ENCODE measurements around the gene UBE2I. TPM values are rescaled to one million over a fixed set of nuclear protein-coding genes. Genes with fewer than 3 reads are reported as not detected.

The UBE2I gene
- total RNA-seq, 1 donor from 2014 or later, result 86.6 TPM

DNA sequence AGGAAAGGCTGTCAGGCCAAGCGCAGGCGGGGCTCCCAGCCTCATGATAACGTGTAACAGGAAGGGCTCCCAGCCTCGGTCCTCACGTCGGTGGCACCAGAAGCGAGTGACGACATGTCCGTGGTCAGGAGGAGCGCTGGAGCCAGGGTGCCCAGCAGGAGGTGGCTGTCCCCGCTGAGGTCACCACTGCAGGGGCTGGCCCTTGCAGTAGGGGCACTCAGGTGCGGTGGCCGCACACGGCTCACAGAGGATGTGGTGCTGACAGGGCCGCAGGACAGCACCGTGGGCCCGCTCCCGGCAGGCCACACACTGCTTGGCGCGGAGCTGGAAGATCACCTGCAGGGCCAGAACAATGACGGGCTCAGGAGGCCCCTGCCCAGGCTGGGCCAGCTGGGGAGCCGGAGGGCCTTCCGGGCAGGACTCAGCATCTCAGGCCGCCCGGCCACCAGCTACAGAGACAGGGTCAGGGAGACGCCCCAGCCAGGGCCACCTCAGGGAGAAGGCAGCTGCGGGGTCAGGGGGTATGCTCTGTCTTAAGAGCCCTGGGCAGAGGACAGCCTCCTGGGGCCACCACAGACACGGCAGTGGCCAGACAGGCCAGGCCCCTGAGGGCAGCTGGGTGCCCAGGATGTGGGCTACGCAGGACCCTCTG lies 56.8 kb downstream of the UBE2I start:
- intact Hi-C loops (cut with DNase I), result no loop called here
- DNase-seq (ENCODE audit: low spot score), result no peak

DNA sequence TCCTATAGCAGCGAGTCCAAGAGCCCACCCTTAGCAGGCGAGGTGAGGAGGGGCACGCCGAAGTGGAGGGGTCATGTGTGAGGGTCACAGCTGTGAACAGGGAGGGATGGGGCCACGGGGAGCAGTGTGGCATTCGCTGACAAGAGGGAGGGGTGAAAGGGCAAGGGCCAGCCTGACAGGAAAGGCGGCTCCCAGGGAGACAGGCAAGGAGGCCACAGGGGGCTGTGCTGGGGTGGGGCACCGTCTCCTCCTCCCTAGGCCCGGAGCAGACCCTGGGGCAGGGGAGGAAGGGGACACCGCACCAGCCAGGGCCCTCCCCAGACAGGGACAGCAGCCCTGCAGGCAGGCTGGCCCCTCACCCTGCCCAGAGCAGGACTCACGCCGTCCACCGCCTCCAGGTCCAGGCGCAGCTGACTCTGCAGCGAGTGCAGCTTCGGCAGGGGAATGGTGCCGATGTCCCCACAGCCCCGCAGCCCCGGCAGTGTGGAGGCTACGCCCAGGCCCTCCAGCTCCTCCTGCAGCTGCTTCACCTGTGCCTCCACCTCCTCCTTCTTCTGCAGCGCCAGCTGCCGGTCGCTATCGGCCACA lies 57.4 kb downstream of the UBE2I start:
- no peak for DNase-seq (ENCODE audit: low spot score)
- intact Hi-C loops (cut with DNase I), result no loop called here

DNA sequence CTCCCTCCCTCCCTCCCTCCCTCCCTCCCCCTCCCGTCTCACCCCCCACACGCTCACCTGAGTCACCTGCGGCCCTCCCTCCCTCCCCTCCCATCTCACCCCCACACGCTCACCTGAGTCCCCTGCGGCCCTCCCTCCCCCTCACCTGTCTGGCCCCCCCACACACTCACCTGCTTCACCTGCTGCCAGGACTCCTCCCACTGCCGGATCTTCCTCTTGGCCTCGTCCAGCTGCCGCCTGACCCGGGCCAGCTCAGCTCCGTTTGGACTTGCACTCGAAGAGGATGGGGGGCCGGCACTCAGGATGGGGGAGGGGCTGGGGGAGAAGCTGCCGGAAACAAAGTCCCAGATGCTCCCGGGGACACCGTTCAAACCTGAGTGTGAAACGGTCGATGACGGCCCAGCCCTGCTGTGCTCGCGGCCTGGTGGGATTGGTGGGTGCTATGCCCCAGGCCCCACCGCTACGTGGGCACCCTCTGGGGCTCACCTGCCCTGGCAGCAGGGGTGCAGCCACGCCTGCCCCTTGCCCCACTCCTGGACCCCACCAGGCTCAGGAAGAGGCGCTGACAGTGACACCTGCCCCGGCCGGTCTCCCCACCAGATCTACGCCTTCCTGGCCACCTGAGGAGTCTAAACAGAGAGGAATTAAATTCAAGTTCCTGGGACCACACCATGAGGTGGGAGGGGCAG lies 58.2 kb downstream of the UBE2I start:
- no peak for DNase-seq (ENCODE audit: low spot score)
- intact Hi-C loops (cut with DNase I), result no loop called here

DNA sequence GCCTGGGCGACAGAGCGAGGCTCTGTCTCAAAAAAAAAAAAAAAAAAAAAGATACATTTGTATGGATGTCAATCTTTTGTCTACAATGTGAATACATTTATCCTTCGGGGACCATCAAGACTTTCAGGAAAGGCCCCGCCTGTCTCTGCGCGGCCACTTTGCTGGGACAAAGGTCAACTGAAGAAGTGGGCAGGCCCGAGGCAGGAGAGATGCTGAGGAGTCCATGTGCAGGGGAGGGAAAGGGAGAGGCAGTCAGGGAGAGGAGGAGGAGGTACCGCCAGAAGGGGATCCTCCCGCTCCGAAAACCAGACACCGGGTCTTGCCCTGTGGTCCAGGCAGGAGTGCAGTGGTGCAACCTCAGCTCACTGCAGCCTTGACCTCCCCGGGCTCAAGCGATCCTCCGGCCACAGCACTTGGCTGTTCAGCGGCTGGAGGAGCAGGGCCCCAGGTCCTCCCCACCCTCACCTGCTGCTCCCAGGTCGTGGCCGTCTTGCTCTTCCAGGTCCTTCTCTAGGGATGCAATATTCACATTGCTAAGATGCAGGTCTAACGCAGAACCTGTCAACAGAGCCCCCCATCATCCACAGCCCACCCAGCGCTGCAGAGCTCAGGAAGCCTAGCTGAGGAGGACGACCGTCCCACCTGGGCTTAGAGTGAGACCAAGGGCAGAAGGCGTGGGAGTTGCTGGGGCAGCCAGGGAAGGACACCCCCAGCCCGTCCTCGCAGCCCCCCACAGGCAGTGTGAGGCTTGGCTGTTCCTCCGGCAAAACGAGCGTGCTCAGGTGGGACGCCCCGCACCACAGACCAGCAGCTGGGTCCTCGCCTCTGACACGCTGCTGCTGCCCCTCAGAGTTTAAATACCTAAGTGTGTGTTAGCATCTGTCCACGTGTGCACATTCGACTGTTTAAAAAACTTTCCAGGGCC lies 61.9 kb downstream of the UBE2I start:
- DNase-seq (ENCODE audit: low spot score), result no peak
- intact Hi-C loops (cut with DNase I), result no loop called here

DNA sequence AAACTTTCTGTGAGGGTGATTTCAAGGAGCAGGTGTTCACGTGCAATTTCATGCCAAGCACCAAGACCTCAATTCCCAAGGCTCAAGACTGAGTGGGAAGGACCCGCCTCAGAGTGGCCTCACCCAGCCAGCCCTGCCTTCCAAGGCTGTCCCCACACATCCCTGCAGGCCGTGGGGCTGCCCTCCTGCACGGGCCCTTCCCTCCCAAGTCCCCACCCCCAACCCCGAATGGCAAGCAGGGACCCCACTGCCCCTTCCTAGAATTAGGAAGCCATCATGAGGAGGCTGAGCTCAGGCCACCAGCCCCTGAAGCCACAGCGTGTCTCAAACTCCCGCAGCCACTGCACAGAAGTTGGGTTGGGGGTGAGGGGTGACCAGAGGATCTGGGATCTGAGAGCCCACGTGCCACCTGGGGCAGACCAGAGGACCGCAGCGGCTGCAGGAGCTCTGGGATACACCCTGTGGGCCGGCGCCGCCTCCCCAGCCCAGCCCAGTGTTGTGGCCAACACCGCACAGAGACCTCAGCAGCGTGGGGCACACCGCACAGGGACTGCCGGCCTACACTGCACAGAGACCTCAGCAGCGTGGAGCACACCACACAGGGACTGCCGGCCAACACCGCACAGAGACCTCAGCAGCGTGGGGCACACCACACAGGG lies 63.0 kb downstream of the UBE2I start:
- intact Hi-C loops (cut with DNase I), result no loop called here
- DNase-seq (ENCODE audit: low spot score), result no peak

DNA sequence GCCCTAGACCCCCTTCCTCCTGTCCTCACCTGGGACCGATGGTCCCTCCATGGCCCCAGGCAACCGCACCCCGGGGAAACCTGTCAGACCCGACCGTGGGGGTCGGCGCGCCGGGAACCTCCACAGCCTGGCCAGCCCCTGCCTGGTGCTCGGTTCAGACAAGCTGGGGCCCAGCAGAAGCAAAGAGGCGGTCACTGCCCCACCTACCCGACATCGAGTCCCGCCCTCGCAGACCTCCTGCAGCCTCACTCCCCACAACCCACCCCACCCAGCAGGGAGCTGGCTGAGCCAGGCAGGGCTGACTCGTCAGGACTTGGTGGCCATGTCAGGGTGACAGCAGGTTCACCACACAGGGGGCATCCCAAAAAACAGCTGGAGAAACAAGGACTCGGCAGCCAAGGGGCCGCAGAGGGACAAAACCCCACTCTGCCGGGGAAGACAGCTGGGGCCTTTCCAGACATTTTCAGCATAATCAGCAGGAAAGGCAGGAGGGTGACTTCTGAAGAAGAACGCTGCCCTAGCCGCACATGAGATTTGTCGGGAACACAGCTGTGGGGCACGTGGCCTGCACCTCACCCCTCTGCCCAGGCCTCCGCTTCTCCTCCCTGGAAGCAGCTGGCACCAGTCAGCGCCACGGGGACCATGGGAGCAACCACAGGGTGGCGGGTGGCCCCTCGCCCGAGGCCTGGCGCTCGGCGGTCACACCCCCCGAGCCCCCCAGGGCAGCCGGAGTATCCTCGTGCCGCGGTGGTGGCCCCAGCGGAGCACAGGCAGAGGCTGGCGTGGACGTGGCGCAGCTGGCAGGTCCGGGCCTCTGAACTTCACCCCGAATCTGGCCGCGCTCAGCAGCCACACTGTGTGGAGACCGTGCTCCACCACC lies 65.2 kb downstream of the UBE2I start:
- intact Hi-C loops (cut with DNase I), result no loop called here
- no peak for DNase-seq (ENCODE audit: low spot score)

DNA sequence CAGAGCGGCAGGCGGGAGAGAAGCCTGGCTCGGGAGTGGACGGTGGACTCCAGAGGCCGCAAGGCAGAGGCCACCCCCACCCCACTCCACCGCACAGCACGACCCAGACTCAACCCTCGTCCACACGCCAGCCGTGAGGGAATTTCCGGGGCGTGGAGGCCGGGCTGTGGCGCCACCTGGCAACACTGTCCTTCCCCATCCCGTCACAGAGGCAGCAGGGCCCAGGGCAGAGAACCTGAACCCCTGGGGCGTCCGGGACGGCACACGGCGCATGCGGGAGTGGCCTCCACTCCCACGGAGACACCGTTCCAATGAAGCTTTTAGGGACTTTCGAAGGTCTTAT lies 65.8 kb downstream of the UBE2I start:
- no peak for DNase-seq (ENCODE audit: low spot score)
- intact Hi-C loops (cut with DNase I), result no loop called here

DNA sequence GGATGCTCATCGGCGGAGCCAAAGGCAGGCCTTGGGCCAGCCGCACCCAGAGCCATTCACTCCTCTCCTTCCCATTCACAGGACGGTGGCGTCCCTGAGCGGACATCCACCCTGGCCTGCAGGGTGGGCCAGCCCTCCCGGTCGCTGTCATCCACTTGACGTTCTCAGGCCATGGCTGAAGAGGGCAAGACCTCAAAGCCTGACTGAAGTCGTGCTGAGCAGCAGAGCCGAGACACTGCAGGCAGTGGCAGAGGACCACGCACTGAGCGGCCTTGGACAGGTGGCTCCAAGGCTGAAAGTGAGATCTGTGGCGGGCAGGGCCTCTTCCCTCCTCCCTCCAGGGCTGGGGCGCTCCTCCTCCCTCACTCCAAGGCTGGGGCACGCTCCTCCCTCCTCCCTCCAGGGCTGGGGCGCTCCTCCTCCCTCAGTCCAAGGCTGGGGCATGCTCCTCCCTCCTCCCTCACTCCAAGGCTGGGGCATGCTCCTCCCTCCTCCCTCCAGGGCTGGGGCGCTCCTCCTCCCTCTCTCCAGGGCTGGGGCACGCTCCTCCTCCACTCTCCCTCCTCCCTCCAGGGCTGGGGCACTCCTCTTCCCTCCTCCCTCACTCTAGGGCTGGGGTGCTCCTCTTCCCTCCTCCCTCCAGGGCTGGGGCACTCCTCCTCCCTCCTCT lies 66.4 kb downstream of the UBE2I start:
- DNase-seq (ENCODE audit: low spot score), result no peak
- intact Hi-C loops (cut with DNase I), result no loop called here

Other genes with a start within 250 kb of the UBE2I start
- 0.57 TPM for gene SSTR5, start 236.9 kb upstream of the UBE2I start, total RNA-seq
- not detected for gene C1QTNF8, start 213.4 kb upstream of the UBE2I start, total RNA-seq
- 4.7 TPM for gene CACNA1H, start 156.5 kb upstream of the UBE2I start, total RNA-seq
- gene TPSG1, start 84.4 kb upstream of the UBE2I start, total RNA-seq, result not detected
- 5.5 TPM for gene TPSB2, start 79.5 kb upstream of the UBE2I start, total RNA-seq
- gene TPSAB1, start 68.9 kb upstream of the UBE2I start, total RNA-seq, result 4.1 TPM
- gene TPSD1, start 53.6 kb upstream of the UBE2I start, total RNA-seq, result not detected
- 3.8 TPM for gene BAIAP3, start 24.0 kb downstream of the UBE2I start, total RNA-seq
- 55.0 TPM for gene TSR3, start 42.2 kb downstream of the UBE2I start, total RNA-seq
- 32.3 TPM for gene GNPTG, start 42.3 kb downstream of the UBE2I start, total RNA-seq
- 7.4 TPM for gene UNKL, start 105.1 kb downstream of the UBE2I start, total RNA-seq
- 11.6 TPM for gene UQCC4, start 111.1 kb downstream of the UBE2I start, total RNA-seq
- gene PERCC1, start 121.4 kb downstream of the UBE2I start, total RNA-seq, result not detected
- 0.94 TPM for gene CCDC154, start 134.9 kb downstream of the UBE2I start, total RNA-seq
- 39.8 TPM for gene CLCN7, start 165.4 kb downstream of the UBE2I start, total RNA-seq
- not detected for gene PTX4, start 179.3 kb downstream of the UBE2I start, total RNA-seq
- 17.7 TPM for gene TELO2, start 183.7 kb downstream of the UBE2I start, total RNA-seq
- 19.8 TPM for gene TMEM204, start 224.0 kb downstream of the UBE2I start, total RNA-seq

Measured in cardiac septum (tissue), 1 donor.